ENCODE data around the gene PRKAR1A.

Gene PRKAR1A

DNA sequence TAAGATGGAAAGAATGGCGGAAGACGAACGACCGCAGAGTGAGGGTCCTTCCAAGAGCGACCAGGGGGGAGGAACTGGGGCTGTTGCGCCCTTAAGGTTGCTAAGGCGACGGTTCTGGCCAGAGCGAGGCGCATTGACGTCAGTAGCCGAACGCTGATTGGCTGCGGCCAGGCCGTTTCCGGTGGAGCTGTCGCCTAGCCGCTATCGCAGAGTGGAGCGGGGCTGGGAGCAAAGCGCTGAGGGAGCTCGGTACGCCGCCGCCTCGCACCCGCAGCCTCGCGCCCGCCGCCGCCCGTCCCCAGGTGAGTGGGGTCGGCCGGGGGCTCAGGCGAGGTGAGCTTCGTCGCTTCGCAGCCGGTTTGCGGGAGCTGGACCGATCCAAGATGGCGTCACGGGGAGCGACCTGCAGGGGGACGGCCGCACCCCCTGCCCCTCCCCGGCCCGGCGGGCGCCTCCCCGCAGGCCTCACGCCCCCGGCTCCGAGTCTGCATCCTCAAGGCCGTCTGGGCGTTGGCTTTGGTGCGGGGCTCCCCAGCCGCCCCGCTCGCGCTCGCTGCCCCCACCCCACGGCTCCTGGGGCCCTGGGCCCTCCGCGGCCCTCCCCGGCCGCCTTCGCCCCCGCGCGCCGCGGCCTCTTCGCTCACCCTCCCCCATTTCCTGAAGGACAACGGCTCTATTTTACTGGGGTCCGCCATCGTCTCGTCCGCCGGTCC, at the start of gene PRKAR1A:
Gene PRKAR1A, plus strand, starts transcription at position 184 of the 713 bp plus-strand sequence. CDS start 2,970 bp downstream, outside the sequence.
- peak within 1 kb of the TSS; percentile 94 for H3K4me3 ChIP-seq
- TF ChIP-seq Cebpa-rat (IDR thresholded peaks at IDR 0.05), result no peak
- peak within 1 kb of the TSS; percentile 91 for H3K9ac ChIP-seq
- H3K27ac ChIP-seq, result peak within 1 kb of the TSS; percentile 88
- no peaks in the 10 kb centered on the region for H3K27me3 ChIP-seq
- peaks cover 19% of the 10 kb centered on the region for H3K36me3 ChIP-seq
- H3K4me2 ChIP-seq, result peak within 1 kb of the TSS; percentile 87
- H3K4me1 ChIP-seq, result peaks cover 29% of the 10 kb centered on the region
- H4K20me1 ChIP-seq, result peaks cover 36% of the 10 kb centered on the region
- peaks cover 3% of the 10 kb centered on the region; the same call in 1 of the 2 replicates for H3K9me3 ChIP-seq

DNA sequence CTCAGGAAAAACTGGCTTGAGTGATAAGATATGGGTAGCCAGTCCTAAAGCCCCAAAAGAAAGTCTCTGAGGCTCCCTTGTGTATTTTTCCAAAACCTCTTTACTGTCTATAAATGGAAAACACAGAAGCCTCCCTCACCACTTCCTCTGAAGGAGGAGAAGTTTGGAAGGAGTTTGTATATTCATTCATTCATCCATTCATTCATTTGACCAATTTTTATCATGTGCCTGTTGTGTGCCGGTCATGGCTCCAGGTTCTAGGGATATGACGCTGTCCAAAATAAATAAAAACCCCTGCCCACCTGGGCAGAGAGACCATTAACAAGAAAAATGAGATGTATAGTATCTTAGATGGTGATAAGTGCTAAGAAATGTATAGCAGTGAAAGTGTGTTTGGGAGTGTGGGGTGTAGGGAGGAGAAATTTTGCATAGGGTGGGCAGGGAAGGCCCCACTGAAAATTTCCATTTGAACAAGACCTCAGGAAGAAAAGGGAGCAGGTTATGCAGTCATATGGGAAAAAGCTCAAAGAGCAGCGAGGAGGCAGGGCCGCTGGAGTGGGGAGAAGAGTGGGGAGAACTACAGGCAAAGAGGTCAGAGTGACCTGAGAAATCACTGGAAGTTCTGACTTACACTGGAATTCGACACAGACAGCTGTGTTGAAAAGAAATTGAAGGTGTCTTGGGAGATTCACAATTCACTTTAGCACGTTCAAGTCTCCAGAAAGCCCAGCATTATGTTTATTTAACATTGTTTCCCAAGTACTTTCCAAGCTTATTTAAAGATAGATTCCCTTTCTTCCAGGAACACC, 48.8 kb upstream of the PRKAR1A start:
- H3K27ac ChIP-seq, result no peak overlapping the region
- H3K36me3 ChIP-seq, result no peaks in the 10 kb centered on the region
- no peak overlapping the region for H3K4me2 ChIP-seq
- no peak overlapping the region for H3K9ac ChIP-seq
- peaks cover 32% of the 10 kb centered on the region for H3K4me1 ChIP-seq
- no peaks in the 10 kb centered on the region for H4K20me1 ChIP-seq
- no peak overlapping the region for H3K4me3 ChIP-seq
- no peaks in the 10 kb centered on the region for H3K9me3 ChIP-seq
- H3K27me3 ChIP-seq, result no peaks in the 10 kb centered on the region
- no peak for TF ChIP-seq Cebpa-rat (IDR thresholded peaks at IDR 0.05)

DNA sequence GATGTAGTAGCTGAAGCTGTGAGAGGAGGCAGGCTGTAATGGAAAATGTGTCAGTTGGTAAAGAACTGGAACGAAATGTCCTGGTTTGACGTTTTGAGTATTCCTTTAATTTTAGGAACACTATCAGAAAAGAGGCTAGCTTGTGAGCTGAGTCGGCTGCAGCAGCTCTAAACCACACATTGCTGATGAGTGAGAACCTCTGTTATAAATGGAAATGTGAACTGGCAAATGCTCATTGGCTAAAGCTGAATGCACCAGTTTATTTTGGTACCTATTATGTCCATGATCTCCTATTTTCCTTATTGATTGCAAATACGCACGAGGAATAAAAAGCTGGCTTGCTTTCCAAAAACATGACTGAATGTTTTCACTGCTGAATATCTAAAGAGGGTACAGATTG, 43.9 kb upstream of the PRKAR1A start:
- Histone ChIP-seq H3K27me3 (no peaks in the 10 kb centered on the region), H3K9ac (no peak overlapping the region), H3K4me2 (peak overlapping the region; percentile 65), H3K27ac (no peak overlapping the region), H3K4me1 (peaks cover 33% of the 10 kb centered on the region), H3K9me3 (peaks cover 8% of the 10 kb centered on the region; the same call in 1 of the 2 replicates), H3K36me3 (no peaks in the 10 kb centered on the region), H3K4me3 (no peak overlapping the region), H4K20me1 (no peaks in the 10 kb centered on the region)
- no peak for TF ChIP-seq Cebpa-rat (IDR thresholded peaks at IDR 0.05)

DNA sequence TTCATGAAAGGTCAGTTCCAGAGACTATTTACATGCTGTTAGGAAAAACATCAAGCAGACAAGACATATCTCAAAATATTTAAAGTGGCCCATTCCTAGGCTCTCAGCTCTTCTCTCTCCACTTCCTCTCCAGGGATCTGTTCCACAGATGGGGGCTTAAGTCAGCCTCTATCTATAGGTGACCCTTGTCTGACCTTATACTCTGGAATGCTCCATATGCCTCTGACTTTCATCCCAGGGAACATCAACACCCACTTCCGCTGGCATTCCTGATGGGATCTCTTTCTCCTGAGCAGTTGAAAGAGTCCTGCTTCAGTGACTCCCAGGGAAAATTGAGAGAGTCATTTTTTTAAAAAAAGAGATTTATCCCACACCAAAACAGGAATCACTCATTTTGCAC, 43.4 kb upstream of the PRKAR1A start:
- H3K9ac ChIP-seq, result no peak overlapping the region
- H3K36me3 ChIP-seq, result no peaks in the 10 kb centered on the region
- no peaks in the 10 kb centered on the region for H4K20me1 ChIP-seq
- H3K4me1 ChIP-seq, result peaks cover 33% of the 10 kb centered on the region
- H3K9me3 ChIP-seq, result peaks cover 8% of the 10 kb centered on the region; the same call in 1 of the 2 replicates
- TF ChIP-seq Cebpa-rat (IDR thresholded peaks at IDR 0.05), result no peak
- no peak overlapping the region for H3K4me3 ChIP-seq
- no peak overlapping the region for H3K27ac ChIP-seq
- H3K27me3 ChIP-seq, result no peaks in the 10 kb centered on the region
- peak overlapping the region; percentile 65 for H3K4me2 ChIP-seq

DNA sequence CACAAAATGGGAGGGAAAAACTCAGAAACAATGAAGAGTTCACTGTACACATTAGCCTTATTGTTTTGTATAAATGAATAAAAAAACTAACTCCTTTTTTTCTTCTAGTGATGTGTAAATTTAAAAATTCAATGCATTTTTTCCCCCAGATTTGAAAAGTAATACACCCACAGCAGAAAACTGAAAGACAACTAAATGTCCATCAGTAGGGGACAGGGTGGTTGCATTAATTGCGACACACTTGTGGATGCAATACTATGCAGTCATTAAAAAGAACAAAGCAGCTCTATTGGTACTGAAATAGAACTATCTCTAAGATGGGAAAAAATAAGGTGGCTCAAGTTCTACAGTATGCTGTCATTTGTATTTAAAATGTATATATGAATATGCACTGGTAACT, 41.3 kb upstream of the PRKAR1A start:
- Histone ChIP-seq H3K36me3 (no peaks in the 10 kb centered on the region), H3K4me3 (no peak overlapping the region), H3K9me3 (peaks cover 8% of the 10 kb centered on the region; the same call in 1 of the 2 replicates), H4K20me1 (no peaks in the 10 kb centered on the region), H3K9ac (no peak overlapping the region), H3K27ac (no peak overlapping the region), H3K4me2 (no peak overlapping the region; the same call in 1 of the 2 replicates), H3K4me1 (peaks cover 30% of the 10 kb centered on the region), H3K27me3 (no peaks in the 10 kb centered on the region)
- peak; percentile 18; the same call in 1 of the 2 replicates for TF ChIP-seq Cebpa-rat (IDR thresholded peaks at IDR 0.05)

DNA sequence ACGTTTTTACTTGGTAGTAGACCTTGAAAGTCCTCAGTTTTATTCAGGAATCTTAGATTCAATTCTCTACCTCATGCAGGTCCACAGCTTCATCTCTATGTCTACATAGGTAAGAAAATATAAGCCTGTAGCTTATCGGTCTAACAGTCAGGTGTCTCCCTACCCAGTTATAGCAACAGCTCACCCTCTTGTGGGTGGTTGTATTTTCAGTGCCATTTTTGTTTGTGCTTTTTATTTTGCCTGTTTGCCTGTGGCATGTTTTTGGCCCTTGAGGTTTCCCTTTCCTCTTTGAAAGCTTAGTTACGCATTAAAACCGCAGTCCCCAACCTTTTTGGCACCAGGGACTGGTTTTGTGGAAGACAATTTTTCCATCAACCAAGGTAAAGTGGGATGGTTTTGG, 31.3 kb upstream of the PRKAR1A start:
- no peaks in the 10 kb centered on the region; the same call in 1 of the 2 replicates for H3K27me3 ChIP-seq
- peaks cover 12% of the 10 kb centered on the region for H3K9me3 ChIP-seq
- H3K4me2 ChIP-seq, result peak overlapping the region; percentile 51
- no peaks in the 10 kb centered on the region for H3K36me3 ChIP-seq
- no peak overlapping the region for H3K27ac ChIP-seq
- H4K20me1 ChIP-seq, result no peaks in the 10 kb centered on the region
- H3K9ac ChIP-seq, result no peak overlapping the region
- no peak overlapping the region for H3K4me3 ChIP-seq
- TF ChIP-seq Cebpa-rat (IDR thresholded peaks at IDR 0.05), result no peak
- peaks cover 21% of the 10 kb centered on the region for H3K4me1 ChIP-seq

DNA sequence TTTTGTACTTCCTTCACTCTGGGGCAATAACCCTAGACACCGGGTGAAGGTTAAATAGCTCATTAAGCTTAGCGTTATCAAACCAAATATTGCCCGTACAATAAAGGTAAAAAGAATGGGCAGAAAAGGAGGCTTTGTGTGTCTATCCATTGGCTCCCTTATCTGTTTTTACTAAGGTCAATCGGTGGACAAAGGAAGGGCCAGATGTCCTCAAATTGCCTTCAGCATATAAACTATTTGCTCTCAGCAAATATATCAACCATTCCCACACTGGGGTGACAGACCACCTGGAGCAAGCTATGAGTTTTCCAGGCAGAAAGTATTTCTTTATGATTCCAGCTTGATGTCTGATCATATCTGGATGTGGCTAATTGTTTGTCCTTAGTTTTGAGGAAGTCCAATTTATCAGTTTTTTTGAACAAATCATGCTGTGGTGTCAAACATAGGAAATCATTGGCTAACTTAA, 29.6 kb upstream of the PRKAR1A start:
- no peak for TF ChIP-seq Cebpa-rat (IDR thresholded peaks at IDR 0.05)
- H3K27me3 ChIP-seq, result no peaks in the 10 kb centered on the region; the same call in 1 of the 2 replicates
- no peaks in the 10 kb centered on the region for H4K20me1 ChIP-seq
- no peak overlapping the region for H3K4me3 ChIP-seq
- no peak overlapping the region for H3K9ac ChIP-seq
- H3K36me3 ChIP-seq, result no peaks in the 10 kb centered on the region
- H3K27ac ChIP-seq, result no peak overlapping the region
- H3K4me1 ChIP-seq, result peaks cover 28% of the 10 kb centered on the region
- no peak overlapping the region for H3K4me2 ChIP-seq
- H3K9me3 ChIP-seq, result peaks cover 12% of the 10 kb centered on the region

DNA sequence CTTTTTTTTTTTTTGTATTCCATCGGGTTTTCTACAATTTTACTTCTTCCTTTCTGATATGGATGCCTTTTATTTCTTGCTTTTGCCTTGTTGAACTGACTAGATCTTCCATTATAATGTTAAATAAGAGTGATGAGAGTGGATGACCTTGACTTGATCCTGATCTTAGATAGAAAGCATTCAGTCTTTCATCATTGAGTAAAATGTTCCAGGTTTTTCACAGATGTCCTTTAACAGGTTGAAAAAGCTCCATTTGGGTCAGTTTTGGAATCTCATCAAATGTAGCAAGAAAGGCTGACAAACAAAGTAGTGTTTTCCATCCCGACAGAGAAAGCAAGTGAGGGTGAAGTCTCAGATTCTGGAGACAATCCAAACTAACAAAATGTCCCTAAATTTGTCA, 27.8 kb upstream of the PRKAR1A start:
- no peak overlapping the region for H3K4me2 ChIP-seq
- no peaks in the 10 kb centered on the region; the same call in 1 of the 2 replicates for H3K27me3 ChIP-seq
- H3K36me3 ChIP-seq, result no peaks in the 10 kb centered on the region
- TF ChIP-seq Cebpa-rat (IDR thresholded peaks at IDR 0.05), result no peak
- H3K27ac ChIP-seq, result no peak overlapping the region
- H4K20me1 ChIP-seq, result no peaks in the 10 kb centered on the region
- no peak overlapping the region for H3K4me3 ChIP-seq
- H3K9ac ChIP-seq, result no peak overlapping the region
- peaks cover 38% of the 10 kb centered on the region for H3K4me1 ChIP-seq
- peaks cover 9% of the 10 kb centered on the region for H3K9me3 ChIP-seq

DNA sequence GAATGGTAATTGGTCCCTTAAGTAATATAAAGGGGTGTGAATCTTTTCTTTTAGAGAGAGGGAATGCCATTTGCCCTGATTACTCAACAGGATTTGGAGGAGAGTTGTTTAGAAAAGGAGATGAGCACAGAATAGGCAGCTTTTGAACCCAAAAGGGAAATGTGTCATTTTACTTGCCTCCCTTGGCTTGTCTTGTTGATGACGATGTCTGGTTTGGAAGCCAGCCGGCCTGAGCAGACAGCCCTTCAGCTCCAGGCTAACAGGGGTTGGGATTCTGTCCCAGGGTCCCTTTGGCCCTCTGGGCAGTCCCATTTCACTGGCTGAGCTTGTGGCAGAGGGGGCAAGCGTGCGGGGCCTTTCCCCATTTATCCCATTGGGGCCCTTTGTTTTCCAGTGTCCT, 22.3 kb upstream of the PRKAR1A start:
- Histone ChIP-seq H3K4me3 (no peak overlapping the region), H3K27ac (no peak overlapping the region), H3K9ac (no peak overlapping the region), H3K36me3 (no peaks in the 10 kb centered on the region), H3K27me3 (no peaks in the 10 kb centered on the region), H3K4me1 (peaks cover 35% of the 10 kb centered on the region), H3K9me3 (no peaks in the 10 kb centered on the region), H4K20me1 (no peaks in the 10 kb centered on the region), H3K4me2 (no peak overlapping the region)
- no peak for TF ChIP-seq Cebpa-rat (IDR thresholded peaks at IDR 0.05)

Measured in BLaER1 (cell line).